HK-2 (cell line): ENCODE data around the gene GNMT.
"Not testable (repeated sequence)": the region's sequence is repeated elsewhere in the genome, so short reads cannot be mapped to it uniquely, and the experiment has no call there.

ENCODE experiments used
- DNase-seq: peaks from one replicate; pipeline ENCODE4 v3.0.0-alpha.2; 2018; ENCODE audit not compliant: unreplicated experiment

Gene GNMT

GRCh38 chr6:42941356-42941755 is 19.2 kb upstream of the GNMT start:
- DNase-seq = not testable (repeated sequence)

- DNase-seq = no peak
These were observed 18.1 kb upstream of the GNMT start for GRCh38 chr6:42942444-42942843.

- no peak for DNase-seq
These were observed 12.6 kb upstream of the GNMT start for GRCh38 chr6:42947950-42948349.

GRCh38 chr6:42952389-42952788 is 8.2 kb upstream of the GNMT start:
- no peak for DNase-seq

GRCh38 chr6:42954405-42954804 is 6.1 kb upstream of the GNMT start:
- not testable (repeated sequence) for DNase-seq

- DNase-seq = no peak
These were observed 2.4 kb upstream of the GNMT start for GRCh38 chr6:42958125-42958524.

GRCh38 chr6:42959917-42960242 is 674 bp upstream of the GNMT start:
- no peak for DNase-seq

GRCh38 chr6:42961020-42961470 is 491 bp downstream of the GNMT start:
- DNase-seq = no peak

- DNase-seq = no peak
These were observed 1.5 kb downstream of the GNMT start for GRCh38 chr6:42962096-42962495.

- DNase-seq = no peak
These were observed 2.1 kb downstream of the GNMT start for GRCh38 chr6:42962502-42963178.

GRCh38 chr6:42963179-42963854 is 2.8 kb downstream of the GNMT start:
- DNase-seq = no peak

GRCh38 chr6:42963855-42964605 is 3.5 kb downstream of the GNMT start:
- peak; percentile 35 for DNase-seq

- no peak for DNase-seq
These were observed 6.0 kb downstream of the GNMT start for GRCh38 chr6:42966571-42966970.

GRCh38 chr6:42967228-42967627 is 6.7 kb downstream of the GNMT start:
- no peak for DNase-seq

- no peak for DNase-seq
These were observed 7.7 kb downstream of the GNMT start for GRCh38 chr6:42968126-42968701.

- DNase-seq = no peak
These were observed 8.2 kb downstream of the GNMT start for GRCh38 chr6:42968783-42969182.

- DNase-seq = no peak
These were observed 8.9 kb downstream of the GNMT start for GRCh38 chr6:42969431-42969830.

- DNase-seq = no peak
These were observed 9.4 kb downstream of the GNMT start for GRCh38 chr6:42969934-42970333.

- DNase-seq = peak; percentile 19
These were observed 10.5 kb downstream of the GNMT start for GRCh38 chr6:42970871-42971612.

GRCh38 chr6:42971746-42972327 is 11.3 kb downstream of the GNMT start:
- no peak for DNase-seq

GRCh38 chr6:42973926-42974325 is 13.4 kb downstream of the GNMT start:
- DNase-seq = no peak
